Purkinje cell (primary cell): ENCODE data around the gene TSFM. TPM values are rescaled to one million over a fixed set of nuclear protein-coding genes. Genes with fewer than 3 reads are reported as not detected.

Experiments
- polyA plus RNA-seq: library from polyadenylated mRNA; unstranded; fragments of >200 nt; fragmentation: Nextera tagmentation; gene quantifications from 2 replicates; pipeline ENCODE4 v1.2.1, GENCODE V29; 2014

Gene TSFM
- polyA plus RNA-seq: 71.2 and 79.6 TPM in 2 replicates

DNA sequence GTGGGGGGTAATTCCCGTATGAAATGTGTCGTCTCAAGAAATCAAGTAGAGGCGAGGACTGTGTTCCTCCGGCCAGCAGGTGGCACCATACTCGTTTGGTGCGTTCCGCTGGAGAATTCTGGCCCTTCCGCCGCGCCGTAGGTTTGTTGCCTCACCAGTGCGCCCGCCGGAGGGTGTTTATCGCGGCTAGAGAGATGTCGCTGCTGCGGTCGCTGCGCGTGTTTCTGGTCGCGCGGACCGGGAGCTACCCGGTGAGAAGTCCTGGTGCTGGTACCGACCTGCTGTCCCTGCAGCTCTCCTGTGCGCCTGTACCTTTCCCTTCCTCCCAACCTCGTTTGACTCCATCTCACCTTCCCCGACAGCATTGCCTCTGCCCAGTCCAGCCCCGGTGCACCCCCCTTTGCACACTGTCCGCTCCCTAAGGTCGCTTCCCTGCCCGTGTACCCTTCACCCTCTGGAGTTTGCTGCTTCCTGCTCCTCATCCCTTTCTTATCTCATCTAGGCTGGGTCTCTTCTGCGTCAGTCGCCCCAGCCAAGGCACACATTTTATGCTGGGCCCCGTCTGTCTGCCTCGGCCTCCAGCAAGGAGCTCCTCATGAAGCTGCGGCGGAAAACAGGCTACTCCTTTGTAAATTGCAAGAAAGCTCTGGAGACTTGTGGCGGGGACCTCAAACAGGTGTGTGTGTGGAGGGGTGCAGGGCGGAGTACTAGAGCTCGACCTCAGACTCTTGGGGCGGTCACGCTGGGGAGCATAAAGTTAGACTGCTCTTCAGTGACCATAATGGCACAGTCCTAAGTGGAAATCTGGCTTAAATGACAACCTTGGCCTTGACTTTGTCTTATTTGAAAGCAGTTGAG, at the start of gene TSFM:
TSFM (plus strand) TSS at position 180 of the 858 bp plus-strand sequence; CDS start at position 195, 15 bp downstream.

GRCh38 chr12:57738661-57739237, 43.8 kb upstream of the TSFM start, which contains the start of gene AGAP2:
AGAP2 (minus strand) TSS chr12:57738742; CDS start chr12:57738246, 496 bp downstream.

DNA sequence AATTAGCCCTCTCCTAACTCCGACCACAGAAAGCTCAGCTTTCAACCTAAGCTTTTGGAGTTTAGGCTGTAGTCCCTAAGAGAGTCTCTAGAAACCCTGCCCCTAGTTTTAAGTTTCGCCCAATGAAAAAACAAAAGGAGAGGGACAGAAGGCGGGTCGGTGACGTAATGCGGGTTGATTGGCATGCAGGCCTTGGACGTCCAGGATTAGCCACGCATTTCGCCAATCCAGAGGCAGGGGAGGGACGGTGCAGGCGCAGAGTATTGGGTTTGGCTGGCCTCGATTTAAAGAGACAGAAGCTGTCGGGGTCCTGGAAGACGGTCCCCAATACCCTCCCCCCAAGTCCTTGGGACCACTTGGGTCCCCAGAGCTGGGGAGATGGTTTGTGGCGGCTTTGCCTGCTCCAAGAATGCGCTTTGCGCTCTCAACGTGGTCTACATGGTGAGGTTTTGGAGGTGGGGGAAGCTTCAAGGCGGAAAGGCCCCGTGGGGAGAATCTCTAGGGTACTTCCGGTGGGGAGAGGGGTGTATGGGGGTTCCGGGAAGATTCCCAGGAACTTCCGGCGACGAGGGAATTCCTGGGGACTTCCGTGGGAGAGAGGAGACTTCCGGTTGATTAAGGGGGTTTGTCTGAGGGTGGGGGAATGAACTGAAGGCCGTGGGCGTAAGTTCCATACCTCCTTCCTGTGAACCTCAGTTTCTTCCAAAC, 37.7 kb upstream of the TSFM start, which contains the start of gene TSPAN31:
TSPAN31 (plus strand) TSS at position 263 of the 708 bp plus-strand sequence; CDS start at position 379, 116 bp downstream.

GRCh38 chr12:57751788-57752667, 30.6 kb upstream of the TSFM start, which contains the start of gene CDK4:
CDK4 (minus strand) TSS chr12:57752310; CDS start chr12:57751717, 593 bp downstream.

DNA sequence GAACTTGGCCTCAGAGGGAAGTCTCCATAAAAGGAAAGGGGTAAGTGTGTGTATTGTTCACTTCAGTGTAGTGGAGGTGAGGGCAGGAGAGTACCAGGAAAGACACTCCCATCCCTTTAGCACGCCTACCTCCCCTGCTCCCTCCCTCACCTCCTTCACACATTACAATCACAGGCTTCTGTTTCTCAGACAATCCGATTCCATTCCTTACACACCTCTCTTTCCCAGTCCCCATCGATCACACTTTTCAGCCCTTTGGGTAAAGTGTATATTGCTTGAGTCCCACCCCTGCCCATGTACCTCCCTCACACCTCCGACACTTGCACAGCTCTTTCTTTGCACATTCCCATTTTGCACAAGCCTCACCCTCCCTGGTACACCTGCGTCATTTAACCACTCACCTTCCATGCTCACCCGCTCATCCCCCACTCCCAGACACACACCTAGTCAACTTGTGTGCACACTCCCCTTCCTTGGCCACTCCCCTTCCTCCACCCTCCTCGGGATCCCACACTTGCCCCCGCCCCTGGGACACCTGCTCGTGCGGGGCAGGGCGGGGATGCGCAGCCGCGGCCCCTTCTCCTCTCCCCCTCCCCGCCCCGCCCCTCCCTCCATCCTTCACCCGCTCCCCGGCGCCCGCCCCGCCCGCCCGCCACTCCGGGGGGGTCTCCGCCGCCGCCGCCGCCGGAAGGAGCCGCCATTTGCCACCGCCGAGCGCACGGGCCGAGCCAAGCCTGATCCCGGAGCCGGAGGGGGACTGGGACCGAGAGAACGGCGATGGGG, 28.0 kb upstream of the TSFM start, which contains the start of gene MARCHF9:
MARCHF9 (plus strand) TSS at position 693 of the 783 bp plus-strand sequence. CDS start 426 bp downstream, outside the sequence.

DNA sequence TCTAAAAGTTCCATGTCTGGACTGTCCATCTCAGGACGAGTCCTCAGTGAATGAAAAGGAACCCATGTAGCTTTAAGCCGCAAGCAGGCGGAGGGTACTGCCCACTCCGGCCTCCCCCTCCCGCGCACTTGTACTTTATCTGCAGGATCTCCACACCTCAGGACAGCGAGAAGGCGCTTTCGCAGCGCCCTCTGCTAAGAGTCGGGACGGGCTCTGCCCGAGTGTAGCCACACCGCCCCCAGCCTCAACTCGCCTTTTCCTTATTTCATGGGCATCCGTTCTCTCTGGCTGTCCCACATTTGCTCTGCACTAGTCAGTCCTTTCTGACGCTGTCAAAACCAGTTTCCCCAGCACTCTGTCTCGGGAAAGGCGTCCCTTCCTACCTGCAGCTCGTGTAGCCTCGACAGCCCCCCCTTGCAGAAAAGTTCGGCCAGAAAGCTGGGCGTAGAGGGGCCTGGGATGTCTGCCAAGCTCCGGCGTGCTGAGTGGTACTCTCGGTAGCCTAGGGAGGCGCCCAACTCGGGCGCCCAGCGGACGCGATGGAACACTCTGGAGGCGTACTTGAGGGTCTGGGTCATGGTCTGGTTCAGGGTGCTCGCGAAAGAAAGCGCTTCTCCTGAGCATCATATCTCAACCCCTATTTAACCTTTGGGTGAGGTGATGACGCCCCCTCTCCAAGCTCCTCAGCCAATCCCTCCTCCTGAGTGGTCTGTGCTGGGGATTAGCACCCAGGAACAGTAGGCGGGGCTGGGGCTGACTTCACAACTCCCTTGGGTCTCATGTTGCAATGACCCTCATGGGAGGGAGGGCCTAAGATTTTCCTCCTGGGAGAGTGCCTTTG, 15.9 kb upstream of the TSFM start, which contains the start of gene CYP27B1:
CYP27B1 (minus strand) TSS at position 615 of the 841 bp plus-strand sequence; CDS start at position 578, 37 bp downstream.

GRCh38 chr12:57771873-57772428, 10.6 kb upstream of the TSFM start, which contains the start of gene METTL1:
METTL1 (minus strand) TSS chr12:57772105; CDS start chr12:57772083, 22 bp downstream.

DNA sequence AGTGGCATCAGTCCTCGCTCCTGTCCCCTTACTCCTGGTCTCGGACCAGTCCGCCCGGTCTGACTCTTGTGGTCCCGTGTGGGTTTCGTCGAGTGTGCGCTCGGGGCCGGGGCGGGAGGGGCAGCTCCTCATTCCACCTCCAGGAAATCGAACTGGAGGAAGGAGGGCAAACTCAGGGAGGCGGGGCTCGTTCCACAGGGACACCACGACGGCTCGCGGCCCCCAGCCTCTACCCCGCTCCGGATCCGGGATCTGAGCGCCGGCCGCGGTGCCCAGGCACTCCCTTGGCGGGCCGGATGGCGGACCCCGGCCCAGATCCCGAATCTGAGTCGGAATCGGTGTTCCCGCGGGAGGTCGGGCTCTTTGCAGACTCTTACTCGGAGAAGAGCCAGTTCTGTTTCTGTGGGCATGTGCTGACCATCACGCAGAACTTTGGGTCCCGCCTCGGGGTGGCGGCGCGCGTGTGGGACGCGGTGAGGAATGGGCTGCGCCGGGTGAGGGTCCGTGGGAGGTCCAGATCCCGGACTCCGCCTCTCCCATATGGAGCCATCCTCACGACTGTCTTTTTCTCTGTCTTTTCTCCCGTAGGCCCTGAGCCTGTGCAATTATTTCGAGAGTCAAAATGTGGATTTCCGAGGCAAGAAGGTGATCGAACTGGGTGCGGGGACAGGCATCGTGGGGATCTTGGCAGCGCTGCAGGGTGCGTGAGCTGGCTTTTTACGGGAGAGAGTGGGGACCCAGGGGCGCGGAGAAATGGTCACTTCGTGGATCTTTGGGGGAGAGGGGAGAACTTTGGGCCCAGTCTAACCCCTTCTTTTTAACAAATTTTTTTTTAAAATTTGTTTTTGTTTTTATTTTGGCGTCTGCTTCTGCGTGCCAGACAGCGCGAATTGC, 9.9 kb upstream of the TSFM start, which contains the start of gene EEF1AKMT3:
EEF1AKMT3 (plus strand) TSS at position 186 of the 894 bp plus-strand sequence; CDS start at position 297, 111 bp downstream.

GRCh38 chr12:57846577-57847319, 64.2 kb downstream of the TSFM start, which contains the start of gene CTDSP2:
CTDSP2 (minus strand) TSS chr12:57846729; CDS start chr12:57846435, 294 bp downstream.

Other genes starting within 250 kb of the TSFM start
- gene DCTN2, start 235.6 kb upstream of the TSFM start, polyA plus RNA-seq: 111 and 115 TPM in 2 replicates
- 24.5 and 60.6 TPM in 2 replicates for gene KIF5A, start 232.7 kb upstream of the TSFM start, polyA plus RNA-seq
- 81.0 and 95.3 TPM in 2 replicates for gene PIP4K2C, start 191.6 kb upstream of the TSFM start, polyA plus RNA-seq
- 3.7 and 5.3 TPM in 2 replicates for gene DTX3, start 178.0 kb upstream of the TSFM start, polyA plus RNA-seq
- gene ARHGEF25, start 171.4 kb upstream of the TSFM start, polyA plus RNA-seq: not detected in 2 replicates
- gene B4GALNT1, start 149.6 kb upstream of the TSFM start, polyA plus RNA-seq: 39.3 and 50.4 TPM in 2 replicates
- gene OS9, start 88.7 kb upstream of the TSFM start, polyA plus RNA-seq: 32.1 and 60.1 TPM in 2 replicates
- 0.48 and 1.8 TPM in 2 replicates for gene AGAP2, start 44.0 kb upstream of the TSFM start, polyA plus RNA-seq
- 26.6 and 52.7 TPM in 2 replicates for gene TSPAN31, start 37.7 kb upstream of the TSFM start, polyA plus RNA-seq
- gene CDK4, start 30.5 kb upstream of the TSFM start, polyA plus RNA-seq: 11.2 and 14.3 TPM in 2 replicates
- gene MARCHF9, start 27.7 kb upstream of the TSFM start, polyA plus RNA-seq: 2.4 TPM in 1 of 2 replicates, not detected in the other
- not detected in 2 replicates for gene CYP27B1, start 15.7 kb upstream of the TSFM start, polyA plus RNA-seq
- gene METTL1, start 10.7 kb upstream of the TSFM start, polyA plus RNA-seq: 19.2 and 33.9 TPM in 2 replicates
- 2.8 TPM in 1 of 2 replicates, not detected in the other for gene EEF1AKMT3, start 10.2 kb upstream of the TSFM start, polyA plus RNA-seq
- gene AVIL, start 35.9 kb downstream of the TSFM start, polyA plus RNA-seq: 0.22 and 1.2 TPM in 2 replicates
- gene CTDSP2, start 63.9 kb downstream of the TSFM start, polyA plus RNA-seq: 3.3 and 4.2 TPM in 2 replicates
- gene ATP23, start 158.8 kb downstream of the TSFM start, polyA plus RNA-seq: 10.2 and 13.2 TPM in 2 replicates